Right ventricle myocardium superior (tissue), 1 donor: ENCODE measurements around the gene ACYP1. TPM values are rescaled to one million over a fixed set of nuclear protein-coding genes. Genes with fewer than 3 reads are reported as not detected.
A peak's percentile ranks its signal among the peaks of the same experiment; 100 is the strongest.

Experiments
- ATAC-seq: fragments of 200-7000 bp; cut with Tn5 transposase; one replicate; pipeline ENCODE4 v1.9.1; 2020; ENCODE audit warnings: mild to moderate bottlenecking; ENCODE audit not compliant: poor library complexity
- DNase-seq: peaks from one replicate; pipeline ENCODE4 v3.0.0-alpha.2; 2020
- intact Hi-C: fragments of 100-400 bp; cut with DNase I; formaldehyde crosslinking; loops from one replicate; pipeline ENCODE4 v1.11.2; 2022
- long read RNA-seq: library from polyadenylated mRNA; unstranded; transcript quantifications from one replicate; pipeline ENCODE4 v2.0.0, GENCODE V29; 2021
- total RNA-seq: library from RNA; stranded (reverse); fragmentation: NEBNext Ultra II Directional; extraction: Animal tissue kit (Norgen Biotek cat#: 25700); gene quantifications from one replicate; pipeline ENCODE4 v1.2.1, GENCODE V29; 2021
- donor health status: DM: no; HTN: yes; CAD: no; lungs with severe emphysema.

Gene ACYP1
- total RNA-seq: 11.9 TPM
- long read RNA-seq, transcript ACYP1-205 (3 exons, 789 nt): major isoform, 5 of 9 reads
- long read RNA-seq, partial matches to known transcripts: 0 of 9 reads
- long read RNA-seq, other reads (novel, unspliced or antisense): 4 of 9 reads

DNA sequence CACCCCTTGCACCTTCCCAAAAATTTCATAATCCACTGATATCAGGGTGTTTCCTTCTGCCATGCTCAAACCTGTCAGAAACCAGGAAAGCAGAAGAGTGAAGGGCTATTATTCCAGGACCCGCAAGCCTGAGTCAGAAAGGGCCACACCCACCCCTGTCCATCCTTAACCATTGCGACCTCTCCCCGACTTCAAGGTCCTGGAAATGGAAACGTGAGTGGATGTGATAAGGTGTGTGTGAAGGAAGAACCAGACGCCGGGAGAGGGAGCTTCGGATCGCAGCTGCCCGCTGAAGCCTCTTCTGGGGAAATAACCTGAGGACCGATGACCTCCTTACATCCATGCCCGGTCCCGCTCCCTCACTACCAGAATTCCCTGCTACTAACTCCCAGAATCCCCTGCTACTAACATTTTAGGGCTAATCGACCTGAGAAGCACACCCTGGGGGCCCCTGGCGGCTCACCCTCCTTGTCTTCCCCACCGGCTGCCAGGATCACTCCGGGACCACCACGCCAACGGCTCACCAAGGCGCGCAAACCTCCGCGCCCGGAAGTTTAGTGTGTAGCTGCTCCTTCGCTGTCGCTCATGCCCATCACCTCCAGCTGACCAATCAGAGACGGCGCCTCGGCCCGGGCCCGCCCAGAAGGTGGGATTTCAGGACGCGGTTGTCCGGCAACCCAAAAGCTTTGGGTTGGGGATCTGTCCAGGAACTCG is at the start of gene ACYP1:
TSS of gene ACYP1 (minus strand) at position 534 of the 714 bp plus-strand sequence. CDS start at position 63, 471 bp downstream.
- intact Hi-C loops: no loop called here
- peak; percentile 96 for DNase-seq
- peak; percentile 95 for ATAC-seq

DNA sequence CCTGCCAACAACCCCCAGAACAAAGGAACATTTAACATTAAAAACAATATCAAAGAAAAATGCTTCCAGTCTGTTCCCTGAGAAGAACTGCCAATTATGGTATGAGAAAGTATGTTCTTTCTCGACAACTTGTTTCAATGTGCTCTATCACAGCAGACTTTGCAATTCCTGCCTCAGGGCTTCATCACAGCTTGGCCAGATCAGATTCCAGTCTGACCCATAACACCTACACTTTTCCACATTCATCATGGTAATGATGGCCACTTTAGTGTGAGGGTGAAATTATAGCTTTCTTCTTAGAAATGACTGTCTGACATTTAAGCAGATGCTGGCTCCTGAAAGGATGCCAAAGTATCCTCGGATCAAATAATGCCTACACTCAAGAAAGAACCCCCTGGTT is 46.1 kb upstream of the ACYP1 start:
- DNase-seq: no peak
- intact Hi-C loops: no loop called here
- ATAC-seq: no peak

DNA sequence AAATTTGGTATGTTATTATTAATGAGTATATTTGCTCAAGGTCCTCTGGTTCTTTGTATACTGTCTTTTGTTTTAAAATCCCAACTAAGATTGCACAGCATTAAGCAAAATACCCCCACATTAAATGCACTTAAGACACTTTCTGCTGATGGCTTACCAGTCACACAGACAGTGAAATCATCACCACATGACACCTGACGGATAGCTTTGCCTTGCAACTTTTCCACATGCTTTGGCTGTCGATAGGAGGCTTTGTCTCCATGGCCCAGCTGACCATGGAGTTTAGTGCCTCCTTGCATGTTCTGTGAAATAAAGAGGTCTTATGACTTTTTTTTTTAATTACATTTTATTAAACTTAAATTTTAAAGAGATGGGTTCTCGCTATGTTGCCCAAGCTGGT is 43.4 kb upstream of the ACYP1 start:
- DNase-seq (no peak), ATAC-seq (no peak)
- intact Hi-C loops: no loop called here

DNA sequence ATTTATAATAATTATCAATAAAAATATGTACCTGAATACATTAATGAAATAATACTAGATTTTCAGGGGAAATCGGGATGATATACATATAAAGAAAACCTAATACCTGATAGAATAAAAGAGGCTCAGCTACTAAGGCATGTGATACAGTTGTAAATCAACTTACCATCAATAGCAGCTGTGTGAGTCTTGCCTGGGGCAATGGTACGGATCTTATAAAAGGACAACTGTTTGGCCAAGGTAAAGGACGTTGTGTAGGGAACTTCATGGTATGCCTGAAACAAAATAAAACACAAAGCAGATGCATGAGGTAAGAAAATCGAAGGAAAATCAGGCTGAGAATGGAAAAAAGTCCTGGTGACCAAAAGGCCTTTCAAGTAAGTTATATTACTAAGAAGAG is 37.7 kb upstream of the ACYP1 start:
- DNase-seq (no peak), ATAC-seq (no peak)
- intact Hi-C loops: no loop called here

DNA sequence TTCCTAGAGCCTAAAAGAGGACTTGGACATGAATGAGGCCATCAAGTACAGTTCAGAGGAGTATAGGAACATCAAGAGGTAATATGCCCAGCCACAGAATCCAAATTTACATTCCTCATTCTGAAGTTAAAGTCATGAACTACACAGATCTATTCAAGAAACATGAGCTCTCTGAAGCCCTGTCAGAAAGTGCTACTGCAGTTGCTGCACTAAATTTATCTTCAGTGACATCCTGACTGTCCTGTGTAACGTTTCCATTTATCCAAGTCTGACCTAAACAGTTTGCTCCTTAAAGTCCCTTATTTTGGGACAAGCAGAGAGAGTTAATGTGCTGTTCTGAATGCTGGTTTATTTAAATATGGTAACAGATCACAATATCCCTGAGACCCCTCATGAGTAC is 34.9 kb upstream of the ACYP1 start:
- intact Hi-C loops: no loop called here
- DNase-seq (no peak), ATAC-seq (no peak)

DNA sequence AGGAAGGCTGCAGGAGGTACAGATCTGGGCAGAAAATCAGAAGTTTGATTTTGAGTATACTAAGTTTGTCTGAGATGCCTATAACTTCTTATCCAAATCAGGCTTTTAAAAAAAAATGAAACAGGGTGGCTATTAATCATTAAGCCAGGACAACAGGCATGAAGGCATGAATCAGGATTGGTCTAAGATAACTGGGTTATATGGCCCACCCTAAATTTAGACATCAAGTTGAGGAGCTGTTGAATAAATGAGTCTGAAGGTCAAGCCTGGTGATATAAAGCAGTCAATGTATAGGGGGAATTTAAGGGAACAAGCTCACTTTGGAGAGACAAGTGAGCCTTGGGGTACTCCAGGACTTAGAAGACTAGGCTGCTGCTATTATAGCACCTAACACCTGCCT is 34.4 kb upstream of the ACYP1 start:
- DNase-seq (no peak), ATAC-seq (no peak)
- intact Hi-C loops: no loop called here

DNA sequence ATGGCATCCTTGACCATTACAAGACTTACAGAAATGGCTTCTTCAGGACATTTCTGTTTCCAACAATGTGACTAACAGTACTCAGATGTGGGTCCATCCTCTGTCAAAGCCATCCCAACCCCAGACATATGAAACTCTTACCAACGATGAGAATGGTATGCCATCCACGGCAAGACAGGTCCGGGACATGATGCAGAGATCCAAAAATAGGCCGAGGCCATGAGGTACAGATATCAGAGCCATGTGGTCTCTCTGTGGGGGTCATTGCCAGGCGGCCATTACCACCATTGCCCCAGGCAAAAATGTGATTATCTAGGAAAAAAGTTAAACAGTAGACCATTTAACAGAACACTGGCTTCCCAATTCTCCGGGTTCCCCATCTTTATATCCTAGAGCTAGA is 33.1 kb upstream of the ACYP1 start:
- DNase-seq (no peak), ATAC-seq (peak; percentile 41)
- intact Hi-C loops: no loop called here

DNA sequence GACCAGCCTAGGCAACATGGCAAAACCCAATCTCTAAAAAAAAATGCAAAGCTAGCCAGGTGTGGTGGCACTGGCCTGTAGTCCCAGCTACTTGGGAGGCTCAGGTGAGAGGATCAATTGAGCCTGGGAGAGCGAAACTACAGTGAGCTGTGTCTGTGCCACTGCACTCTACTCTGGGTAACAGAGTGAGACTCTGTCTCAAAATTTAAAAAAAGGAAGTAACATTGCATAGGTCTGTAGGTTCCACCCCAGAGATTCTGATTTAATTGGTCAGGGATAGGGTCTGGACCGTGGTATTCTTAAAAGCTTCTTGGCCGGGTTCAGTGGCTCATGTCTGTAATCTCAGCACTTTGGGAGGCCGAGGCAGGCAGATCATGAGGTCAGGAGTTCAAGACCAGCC is 31.9 kb upstream of the ACYP1 start:
- intact Hi-C loops: no loop called here
- ATAC-seq (no peak), DNase-seq (no peak)

DNA sequence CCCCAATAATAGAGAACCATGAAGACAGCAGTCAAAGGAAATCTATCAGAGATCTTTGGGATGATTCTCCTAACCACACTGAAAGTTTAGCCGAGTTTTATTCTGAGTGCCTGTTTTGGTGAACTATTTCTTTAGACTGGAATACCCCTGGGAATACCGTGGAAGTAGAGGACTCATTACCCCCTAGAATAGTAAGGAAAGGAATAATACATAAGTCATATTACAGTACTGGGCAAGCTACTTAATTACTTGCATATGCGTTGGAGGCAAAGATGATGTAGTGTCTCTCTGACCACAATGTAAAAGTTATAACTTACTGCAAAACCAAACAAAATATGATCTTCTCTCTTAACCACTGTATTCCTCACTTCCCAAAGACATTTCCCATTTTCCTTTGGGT is 31.1 kb upstream of the ACYP1 start:
- intact Hi-C loops: loop anchor here (5.0 kb wide), 1 partner anchor 233 kb away; no protein-coding TSS in a partner anchor
- ATAC-seq (no peak), DNase-seq (no peak)

DNA sequence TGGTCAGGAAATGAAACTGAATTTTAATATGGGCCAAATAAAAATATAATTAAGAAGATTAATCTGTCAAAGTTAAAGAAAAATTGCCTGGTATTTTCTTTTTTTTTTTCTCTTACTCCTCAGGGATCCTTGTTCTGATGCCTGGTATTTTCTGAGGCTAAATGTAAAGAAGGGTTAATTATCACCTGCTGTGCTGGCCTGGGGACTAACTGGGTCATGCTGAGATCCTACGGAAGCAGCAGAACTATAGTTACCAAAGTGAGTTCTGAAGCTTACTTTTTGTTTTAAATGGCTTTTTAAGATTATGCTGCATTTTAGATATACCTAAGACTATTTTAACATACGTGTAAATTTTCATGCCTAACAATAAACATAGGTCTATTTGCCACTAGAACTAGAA is 28.9 kb upstream of the ACYP1 start:
- DNase-seq (no peak), ATAC-seq (no peak)
- intact Hi-C loops: loop anchor here (5.0 kb wide), 1 partner anchor 230 kb away; no protein-coding TSS in a partner anchor

DNA sequence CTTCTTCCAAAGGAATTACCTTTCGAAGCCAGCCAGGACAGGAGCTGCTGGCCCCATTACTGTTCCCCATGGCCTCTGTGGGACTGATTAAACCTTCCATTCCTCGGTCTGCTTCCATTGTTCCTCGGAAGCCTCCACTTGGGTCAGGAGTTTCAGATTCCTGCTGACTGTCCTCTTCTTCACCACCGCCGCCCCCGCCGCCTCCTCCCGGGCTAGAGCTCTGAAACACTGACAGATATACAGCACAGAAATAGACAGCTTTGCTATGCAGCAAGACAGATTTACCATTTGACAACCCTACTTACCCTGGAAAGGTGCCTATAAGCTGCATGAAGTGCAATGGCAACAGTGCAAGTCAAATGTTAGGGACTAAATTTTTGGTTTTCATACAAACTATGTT is 27.4 kb upstream of the ACYP1 start:
- DNase-seq (no peak), ATAC-seq (no peak)
- intact Hi-C loops: loop anchor here (2.0 to 5.0 kb wide), 2 partner anchors 178 to 229 kb away; no protein-coding TSS in a partner anchor

DNA sequence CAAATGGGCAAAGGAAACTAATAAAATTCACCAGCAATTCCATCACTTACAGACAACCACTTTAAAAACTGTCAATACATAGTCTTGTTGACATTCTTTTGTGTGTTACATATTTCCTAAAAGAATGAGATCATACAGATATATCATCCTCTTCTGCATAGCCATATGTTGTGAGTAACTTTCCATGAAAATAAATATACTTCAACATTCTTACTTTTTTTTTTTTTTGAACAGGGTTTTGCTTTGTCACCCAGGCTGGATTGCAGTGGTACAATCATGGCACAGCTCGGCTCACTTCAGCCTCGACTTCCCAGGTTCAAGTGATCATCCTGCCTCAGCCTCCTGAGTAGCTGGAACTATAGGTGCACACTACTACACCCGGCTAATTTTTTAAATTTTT is 26.5 kb upstream of the ACYP1 start:
- ATAC-seq (no peak), DNase-seq (no peak)
- intact Hi-C loops: loop anchor here (2.0 to 5.0 kb wide), 2 partner anchors 178 to 228 kb away; no protein-coding TSS in a partner anchor

DNA sequence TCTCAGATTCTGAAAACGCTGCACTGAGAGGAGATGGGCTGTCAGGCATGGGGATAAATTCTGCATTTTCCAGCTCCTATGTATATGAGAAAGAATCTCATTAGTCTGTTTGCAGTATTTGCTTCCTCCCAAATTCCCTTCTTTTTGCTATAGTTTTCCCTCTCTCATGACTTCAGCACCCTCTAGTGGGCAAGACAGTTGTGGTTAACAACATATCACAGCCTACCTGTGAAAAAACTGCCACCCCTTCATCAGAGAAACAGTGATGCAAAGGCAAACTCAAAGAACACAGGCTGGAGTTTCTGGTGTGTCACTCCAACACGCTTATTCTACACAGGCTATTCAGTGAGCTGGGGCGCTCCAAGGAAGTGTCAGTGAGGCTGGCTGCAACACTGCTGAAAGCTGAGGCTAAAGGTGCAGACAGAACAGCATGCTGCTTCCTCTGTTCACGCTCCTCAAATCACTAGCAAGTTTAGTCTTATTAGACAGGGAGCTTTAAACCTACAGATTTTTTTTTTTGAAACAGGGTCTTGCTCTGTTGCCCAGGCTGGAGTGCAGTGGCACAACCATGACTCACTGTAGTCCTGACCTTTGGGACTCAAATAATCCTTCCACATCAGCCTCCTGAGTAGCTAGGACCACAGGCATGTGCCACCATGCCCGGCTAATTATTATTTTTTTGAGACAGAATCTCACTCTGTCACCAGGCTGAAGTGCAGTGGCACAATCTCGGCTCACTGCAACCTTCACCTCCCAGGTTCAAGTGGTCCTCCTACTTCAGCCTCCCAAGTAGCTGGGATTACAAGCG is 24.9 kb upstream of the ACYP1 start:
- DNase-seq: no peak
- intact Hi-C loops: loop anchor here (10.0 kb wide), 1 partner anchor 144 kb away; no protein-coding TSS in a partner anchor
- ATAC-seq: peak; percentile 72

DNA sequence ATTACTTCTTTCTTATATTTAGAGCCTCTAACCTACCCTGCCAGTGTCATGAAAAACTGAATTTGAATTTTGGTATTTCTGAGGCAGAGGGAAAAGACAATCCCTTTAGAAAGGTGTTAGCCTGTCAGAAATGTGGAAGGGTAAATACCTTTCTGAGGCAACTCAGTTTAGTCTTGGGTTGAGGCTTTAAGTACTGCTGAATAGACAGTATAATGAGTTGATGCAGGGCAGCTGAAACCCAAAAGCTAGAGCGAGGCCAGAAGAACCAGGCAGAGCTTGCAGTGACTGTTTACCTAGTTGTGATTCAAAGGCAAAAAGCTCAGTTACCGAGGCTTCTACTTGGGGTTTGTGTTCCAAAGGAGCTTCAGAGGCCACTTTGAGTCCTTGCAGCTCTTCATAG is 24.3 kb upstream of the ACYP1 start:
- ATAC-seq (no peak), DNase-seq (no peak)
- intact Hi-C loops: loop anchor here (10.0 kb wide), 1 partner anchor 143 kb away; no protein-coding TSS in a partner anchor

DNA sequence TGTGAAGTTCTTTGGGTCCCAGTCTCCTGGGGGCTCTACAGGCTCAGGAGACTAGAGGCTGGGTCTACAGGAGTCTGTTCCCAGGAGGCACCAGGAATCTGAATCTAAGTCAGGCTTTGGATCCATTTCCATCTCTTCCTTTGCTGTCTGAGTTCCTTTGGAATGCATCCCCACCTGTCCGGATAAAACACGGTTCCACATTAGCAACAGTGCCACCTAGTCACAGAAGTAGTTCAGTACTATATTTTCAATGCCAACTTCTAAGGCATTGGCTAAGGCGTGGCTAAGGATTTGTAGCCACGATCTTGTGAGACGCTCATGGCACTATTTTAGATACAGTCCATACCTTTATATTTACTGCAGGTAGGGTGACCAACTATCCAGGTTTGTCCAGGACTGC is 20.7 kb upstream of the ACYP1 start:
- intact Hi-C loops: loop anchor here (10.0 kb wide), 1 partner anchor 140 kb away; no protein-coding TSS in a partner anchor
- peak; percentile 24 for ATAC-seq
- DNase-seq: no peak

DNA sequence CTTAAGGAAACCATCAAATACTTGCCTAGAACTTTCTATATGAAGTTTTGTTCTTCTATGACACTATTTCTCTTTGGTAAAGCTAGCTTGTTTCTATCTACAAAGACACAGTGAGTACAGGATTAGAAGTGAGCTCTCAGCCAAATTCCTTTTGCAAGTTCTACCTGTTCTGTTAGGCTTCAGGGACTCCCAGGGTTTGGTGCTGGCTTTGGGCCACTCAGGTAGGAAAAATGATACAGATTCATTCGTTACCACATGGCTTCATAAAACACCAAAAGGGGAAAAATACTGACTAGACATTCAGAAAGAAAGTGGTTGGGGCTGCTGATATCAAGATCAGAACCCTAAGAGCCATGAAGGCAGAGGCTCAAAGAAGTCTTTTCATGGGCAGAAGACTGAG is 19.4 kb upstream of the ACYP1 start:
- ATAC-seq (no peak), DNase-seq (no peak)
- intact Hi-C loops: loop anchor here (10.0 kb wide), 1 partner anchor 138 kb away; no protein-coding TSS in a partner anchor

DNA sequence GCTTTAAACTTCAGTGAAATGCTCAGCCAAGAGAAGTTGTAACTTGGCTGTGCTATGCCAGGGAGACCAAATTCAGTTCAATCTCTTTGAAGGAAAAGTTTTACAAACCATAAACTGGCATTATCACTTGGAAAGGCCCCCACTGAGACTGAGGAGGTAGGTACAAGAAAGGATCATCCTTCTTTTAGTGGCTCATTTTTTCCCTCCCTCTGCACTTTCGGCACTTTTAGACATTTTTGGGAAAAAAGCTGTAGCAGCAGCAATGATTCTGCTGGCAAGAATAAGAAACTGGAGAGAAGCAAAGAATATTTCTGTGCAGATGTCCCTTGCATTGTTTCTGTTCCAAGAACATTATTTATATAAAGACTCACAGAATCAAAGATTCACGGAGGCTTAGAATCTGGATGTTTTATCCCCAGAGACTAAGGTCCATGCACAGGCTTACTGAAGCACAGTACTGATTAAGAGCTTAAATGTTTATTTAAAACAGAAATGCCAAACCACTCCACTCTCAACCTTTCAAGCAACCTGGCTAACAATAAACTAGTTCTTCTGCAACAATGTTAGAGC is 17.9 kb upstream of the ACYP1 start:
- DNase-seq: no peak
- ATAC-seq: no peak
- intact Hi-C loops: loop anchor here (10.0 kb wide), 1 partner anchor 137 kb away; no protein-coding TSS in a partner anchor

DNA sequence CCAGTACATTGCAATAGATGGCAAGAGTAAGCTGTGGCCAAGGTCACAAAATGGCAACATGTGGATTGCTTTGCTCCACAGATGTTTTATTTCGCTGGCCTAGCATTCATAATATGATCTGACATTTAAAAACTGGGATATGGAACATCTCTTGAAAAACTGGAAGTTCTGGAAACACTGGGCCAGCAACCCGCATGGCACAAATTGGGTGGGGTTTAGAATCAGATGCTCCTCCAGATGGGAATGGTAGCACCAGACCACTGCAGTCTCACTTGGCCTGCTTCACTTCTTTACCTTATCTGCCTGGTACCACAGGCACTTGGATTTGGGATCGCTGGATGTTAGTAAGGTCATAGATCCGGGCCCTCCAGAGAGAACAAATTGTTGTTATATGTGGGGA is 15.7 kb upstream of the ACYP1 start:
- DNase-seq: no peak
- no peak for ATAC-seq
- intact Hi-C loops: no loop called here

DNA sequence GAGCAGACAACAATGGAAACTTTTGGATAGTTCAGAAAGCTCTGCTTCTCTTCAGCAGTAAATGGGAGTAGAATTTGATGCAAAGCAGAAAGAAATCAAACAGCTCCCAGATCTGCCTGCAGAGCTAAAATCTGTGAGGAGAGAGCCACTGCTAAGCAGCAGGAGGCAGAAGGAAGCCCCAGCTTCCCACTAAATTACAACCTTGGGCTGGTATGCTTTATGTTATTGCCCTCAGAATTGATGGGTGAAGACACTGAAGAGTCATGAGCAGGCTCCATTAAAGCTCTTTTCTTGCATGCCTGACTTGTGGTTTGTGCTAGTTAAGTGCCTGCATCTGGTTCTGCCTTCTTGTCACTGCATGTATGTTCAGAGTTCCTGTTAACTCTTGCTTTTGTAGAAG is 14.0 kb upstream of the ACYP1 start:
- intact Hi-C loops: no loop called here
- DNase-seq (no peak), ATAC-seq (no peak)
